Mucosa of rectum (tissue), 2 donors: ENCODE data around the gene FXYD2.

Experiments
- H3K27ac ChIP-seq, 2 donors: one replicate each; pipeline ENCODE4 v1.7.0; 2013; ENCODE audit warnings: inconsistent platforms in 2 of 2, low read depth in 2 of 2, low read length in 2 of 2
- H3K27me3 ChIP-seq, 2 donors: one replicate each; pipeline ENCODE4 v1.7.0; 2013; ENCODE audit warnings: low read length in 2 of 2; ENCODE audit not compliant: control insufficient read depth in 2 of 2, insufficient read depth in 2 of 2
- H3K36me3 ChIP-seq, 2 donors: one replicate each; pipeline ENCODE4 v1.7.0; 2013; ENCODE audit warnings: low read length in 2 of 2; ENCODE audit not compliant: control insufficient read depth in 2 of 2, insufficient read depth in 2 of 2
- H3K4me1 ChIP-seq, 2 donors: one replicate each; pipeline ENCODE4 v1.7.0; 2013; ENCODE audit warnings: low read length in 2 of 2, mild to moderate bottlenecking in 1 of 2; ENCODE audit not compliant: control insufficient read depth in 2 of 2, insufficient read depth in 2 of 2
- H3K4me3 ChIP-seq, 2 donors: one replicate each; pipeline ENCODE4 v1.7.0; 2013; ENCODE audit warnings: low read length in 2 of 2
- H3K9ac ChIP-seq, 2 donors: one replicate each; pipeline ENCODE4 v1.7.0; 2013; ENCODE audit warnings: low read length in 2 of 2, low read depth in 1 of 2, mild to moderate bottlenecking in 1 of 2
- H3K9me3 ChIP-seq, 2 donors: one replicate each; pipeline ENCODE4 v1.7.0; 2013; ENCODE audit warnings: low read length in 2 of 2; ENCODE audit not compliant: control insufficient read depth in 2 of 2
- donor health status: healthy.
- donor health status: Normal muscosa, but diverticular disease.

The FXYD2 gene

GRCh38 chr11:117857734-117858414, 33.3 kb upstream of the FXYD2 start:
- H3K36me3 ChIP-seq: no peaks in the 10 kb centered on the region
- H3K9me3 ChIP-seq: no peaks in the 10 kb centered on the region
- no peak overlapping the region for H3K27ac ChIP-seq
- H3K4me1 ChIP-seq: peaks cover 5 to 8% of the 10 kb centered on the region in 2 donors
- no peaks in the 10 kb centered on the region for H3K27me3 ChIP-seq
- H3K9ac ChIP-seq: no peak overlapping the region
- no peak overlapping the region for H3K4me3 ChIP-seq

GRCh38 chr11:117855912-117856651, 31.5 kb upstream of the FXYD2 start:
- no peak overlapping the region for H3K9ac ChIP-seq
- H3K36me3 ChIP-seq: no peaks in the 10 kb centered on the region
- no peak overlapping the region for H3K4me3 ChIP-seq
- no peaks in the 10 kb centered on the region for H3K9me3 ChIP-seq
- H3K27me3 ChIP-seq: peaks cover 0 to 1% of the 10 kb centered on the region in 2 donors
- H3K4me1 ChIP-seq: no peaks in the 10 kb centered on the region
- no peak overlapping the region for H3K27ac ChIP-seq

GRCh38 chr11:117855186-117855845, 30.8 kb upstream of the FXYD2 start:
- Histone ChIP-seq H3K4me3 (no peak overlapping the region), H3K9ac (no peak overlapping the region), H3K9me3 (no peaks in the 10 kb centered on the region), H3K36me3 (no peaks in the 10 kb centered on the region), H3K27ac (no peak overlapping the region), H3K27me3 (peaks cover 0 to 3% of the 10 kb centered on the region in 2 donors), H3K4me1 (no peaks in the 10 kb centered on the region)

GRCh38 chr11:117852309-117852708, 27.8 kb upstream of the FXYD2 start:
- Histone ChIP-seq H3K27ac (no peak overlapping the region), H3K36me3 (no peaks in the 10 kb centered on the region), H3K9ac (no peak overlapping the region), H3K27me3 (peaks cover 0 to 3% of the 10 kb centered on the region in 2 donors), H3K4me3 (no peak overlapping the region), H3K9me3 (no peaks in the 10 kb centered on the region), H3K4me1 (no peaks in the 10 kb centered on the region)

GRCh38 chr11:117851852-117852251, 27.3 kb upstream of the FXYD2 start:
- no peaks in the 10 kb centered on the region for H3K9me3 ChIP-seq
- H3K9ac ChIP-seq: no peak overlapping the region
- H3K4me1 ChIP-seq: no peaks in the 10 kb centered on the region
- H3K4me3 ChIP-seq: no peak overlapping the region
- H3K27me3 ChIP-seq: peaks cover 0 to 3% of the 10 kb centered on the region in 2 donors
- H3K27ac ChIP-seq: no peak overlapping the region
- no peaks in the 10 kb centered on the region for H3K36me3 ChIP-seq

- Histone ChIP-seq H3K9me3 (no peaks in the 10 kb centered on the region), H3K36me3 (no peaks in the 10 kb centered on the region), H3K27ac (no peak overlapping the region), H3K4me1 (no peaks in the 10 kb centered on the region), H3K27me3 (peaks cover 0 to 3% of the 10 kb centered on the region in 2 donors), H3K9ac (no peak overlapping the region), H3K4me3 (no peak overlapping the region)
These were observed 26.6 kb upstream of the FXYD2 start for GRCh38 chr11:117851106-117851505.

GRCh38 chr11:117849781-117850414, 25.4 kb upstream of the FXYD2 start:
- Histone ChIP-seq H3K36me3 (no peaks in the 10 kb centered on the region), H3K27me3 (peaks cover 0 to 3% of the 10 kb centered on the region in 2 donors), H3K9ac (no peak overlapping the region), H3K27ac (no peak overlapping the region), H3K4me3 (no peak overlapping the region), H3K9me3 (no peaks in the 10 kb centered on the region), H3K4me1 (no peaks in the 10 kb centered on the region)

GRCh38 chr11:117843666-117844484, 19.3 kb upstream of the FXYD2 start:
- Histone ChIP-seq H3K36me3 (peaks cover 0 to 1% of the 10 kb centered on the region in 2 donors), H3K4me3 (no peak overlapping the region), H3K9me3 (no peaks in the 10 kb centered on the region), H3K4me1 (peaks cover 0 to 2% of the 10 kb centered on the region in 2 donors), H3K9ac (no peak overlapping the region), H3K27ac (no peak overlapping the region), H3K27me3 (no peaks in the 10 kb centered on the region)

- H3K36me3 ChIP-seq: peaks cover 0 to 7% of the 10 kb centered on the region in 2 donors
- H3K9ac ChIP-seq: no peak overlapping the region
- H3K4me1 ChIP-seq: peaks cover 0 to 2% of the 10 kb centered on the region in 2 donors
- H3K27me3 ChIP-seq: no peaks in the 10 kb centered on the region
- no peak overlapping the region for H3K4me3 ChIP-seq
- no peaks in the 10 kb centered on the region for H3K9me3 ChIP-seq
- no peak overlapping the region for H3K27ac ChIP-seq
These were observed 17.8 kb upstream of the FXYD2 start for GRCh38 chr11:117842131-117842941.
